HG03521 (cell line): Measurements from ENCODE around the gene KRTAP5-1.

Experiments used
- ATAC-seq: cut with Tn5 transposase; IDR thresholded peaks from one replicate; pipeline ENCODE4 v1.9.1; 2021; ENCODE audit warnings: mild to moderate bottlenecking, moderate library complexity; ENCODE audit not compliant: unreplicated experiment

Gene KRTAP5-1

DNA sequence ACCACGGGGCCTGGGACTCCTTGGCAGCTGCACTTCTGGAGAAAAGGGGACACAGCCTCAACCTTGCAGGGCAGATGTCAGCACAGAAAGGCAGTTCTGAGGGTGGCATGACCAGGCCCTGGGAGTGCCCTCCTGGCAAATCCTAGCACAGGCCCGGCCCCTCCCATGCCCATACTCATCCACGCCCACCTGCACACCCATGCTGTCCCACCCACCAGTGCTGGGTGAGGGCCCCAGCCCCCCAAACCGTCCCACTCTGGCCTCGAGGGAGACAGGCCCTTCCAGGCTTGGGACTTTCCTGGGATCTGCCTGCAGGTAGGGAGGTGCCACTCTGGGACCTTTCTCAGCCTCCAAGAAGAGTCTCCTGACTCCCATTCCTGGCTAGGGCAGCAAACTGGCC is 23.1 kb downstream of the KRTAP5-1 start:
- ATAC-seq: no peak

DNA sequence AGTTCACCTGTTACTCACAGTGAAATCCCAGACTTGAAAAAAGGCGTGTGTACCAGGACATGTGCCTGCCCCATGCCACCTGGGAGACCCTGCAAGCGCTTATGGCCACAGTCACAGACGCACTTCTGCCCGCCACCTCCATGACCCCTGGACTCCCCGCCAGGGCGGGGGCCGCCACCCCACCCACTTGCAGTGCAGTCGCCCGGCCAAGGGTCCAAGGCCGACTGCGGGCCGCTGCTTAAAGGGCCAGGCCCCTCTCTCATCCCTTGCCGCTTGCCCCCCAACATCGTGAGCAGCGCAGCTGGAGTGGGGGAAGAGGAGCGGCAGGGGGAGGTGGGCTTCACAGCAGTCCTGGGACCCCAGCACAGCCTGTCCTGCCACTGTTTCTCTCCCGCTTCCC is 23.8 kb downstream of the KRTAP5-1 start:
- no peak for ATAC-seq

GRCh38 chr11:1560649-1561251 is 24.3 kb downstream of the KRTAP5-1 start:
- ATAC-seq: no peak

DNA sequence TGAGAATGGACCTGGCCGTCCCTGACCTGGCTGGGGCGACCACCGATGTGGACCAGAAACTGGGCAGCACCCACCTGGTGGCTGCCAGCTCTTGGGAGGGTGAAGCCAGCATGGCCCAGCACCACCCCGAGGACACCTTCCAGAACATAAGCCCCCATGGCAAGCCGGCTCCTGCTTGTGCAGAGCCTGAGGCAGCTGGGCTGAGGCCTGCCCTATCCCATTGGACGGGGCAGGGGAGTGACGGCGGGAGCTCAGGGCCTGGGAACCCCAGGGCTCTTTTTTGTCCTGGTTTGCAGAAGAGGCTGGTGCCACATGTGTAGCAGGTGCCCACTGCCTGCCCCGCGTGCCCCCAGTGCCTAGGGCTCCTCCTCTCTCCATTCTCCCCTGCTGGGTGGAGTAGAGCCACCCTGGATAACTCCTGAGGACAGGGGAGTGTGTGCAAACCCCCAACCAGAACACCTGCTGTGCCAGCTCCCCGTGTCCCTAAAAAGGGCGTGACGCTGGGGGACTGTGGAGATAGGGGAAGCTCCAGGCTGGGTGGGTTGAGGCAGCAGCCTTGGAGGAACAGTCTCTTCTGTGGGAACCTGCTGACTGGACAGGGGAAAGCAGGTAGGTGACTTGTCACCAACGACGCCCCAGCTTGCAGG is 25.0 kb downstream of the KRTAP5-1 start:
- no peak for ATAC-seq

GRCh38 chr11:1559111-1559951 is 25.8 kb downstream of the KRTAP5-1 start:
- ATAC-seq: no peak

DNA sequence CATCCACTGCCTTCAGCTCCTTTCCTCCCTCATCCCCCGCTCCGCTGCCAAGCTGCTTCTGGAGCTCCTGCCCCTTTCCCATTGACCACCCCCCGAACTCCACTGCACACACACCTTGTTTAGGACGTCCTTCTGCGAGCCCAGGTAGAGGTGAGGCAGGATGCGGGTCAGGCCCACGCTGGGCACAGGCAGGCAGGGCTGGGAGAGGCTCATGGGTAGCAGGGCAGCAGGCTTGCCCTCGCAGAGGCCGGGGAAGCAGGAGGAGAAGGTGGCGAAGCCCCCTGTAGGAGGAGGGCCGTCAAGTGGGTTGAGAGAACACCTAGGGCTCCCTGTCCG is 26.3 kb downstream of the KRTAP5-1 start:
- ATAC-seq: no peak

GRCh38 chr11:1557904-1558774 is 26.9 kb downstream of the KRTAP5-1 start:
- no peak for ATAC-seq

GRCh38 chr11:1557051-1557884 is 27.8 kb downstream of the KRTAP5-1 start:
- ATAC-seq: no peak

DNA sequence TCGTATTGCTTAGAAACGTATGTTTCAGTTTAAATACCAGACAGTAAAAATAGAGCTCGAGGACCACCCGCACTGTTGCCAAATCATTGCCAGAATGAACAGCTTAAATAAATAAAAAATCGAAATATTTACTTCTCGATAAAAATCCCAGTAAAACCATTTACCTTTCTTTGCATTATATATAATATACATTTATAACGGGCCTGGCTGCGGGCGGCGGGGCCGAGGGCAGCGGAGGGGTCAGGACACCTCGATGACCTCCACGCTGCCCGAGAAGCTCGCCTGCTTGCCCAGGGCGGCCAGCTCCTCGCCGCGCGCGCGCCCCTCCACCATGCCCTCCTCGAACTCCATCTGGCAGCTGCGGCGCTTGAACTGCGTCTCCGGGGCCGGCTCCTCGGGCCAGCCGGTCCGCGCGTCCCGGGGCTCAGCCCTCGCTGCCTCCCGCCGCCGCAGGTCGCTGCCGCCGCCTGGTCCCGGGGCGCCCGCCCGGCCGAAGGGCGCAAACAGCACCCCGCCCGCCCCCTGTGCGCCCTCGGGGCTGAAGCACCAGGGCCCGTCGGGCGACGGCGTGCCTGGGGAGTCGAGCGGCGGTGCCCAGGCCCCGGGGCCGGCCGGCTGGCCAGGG is 28.7 kb downstream of the KRTAP5-1 start:
- ATAC-seq: no peak

- ATAC-seq: no peak
Measured at GRCh38 chr11:1555713-1556153, 29.4 kb downstream of the KRTAP5-1 start.

DNA sequence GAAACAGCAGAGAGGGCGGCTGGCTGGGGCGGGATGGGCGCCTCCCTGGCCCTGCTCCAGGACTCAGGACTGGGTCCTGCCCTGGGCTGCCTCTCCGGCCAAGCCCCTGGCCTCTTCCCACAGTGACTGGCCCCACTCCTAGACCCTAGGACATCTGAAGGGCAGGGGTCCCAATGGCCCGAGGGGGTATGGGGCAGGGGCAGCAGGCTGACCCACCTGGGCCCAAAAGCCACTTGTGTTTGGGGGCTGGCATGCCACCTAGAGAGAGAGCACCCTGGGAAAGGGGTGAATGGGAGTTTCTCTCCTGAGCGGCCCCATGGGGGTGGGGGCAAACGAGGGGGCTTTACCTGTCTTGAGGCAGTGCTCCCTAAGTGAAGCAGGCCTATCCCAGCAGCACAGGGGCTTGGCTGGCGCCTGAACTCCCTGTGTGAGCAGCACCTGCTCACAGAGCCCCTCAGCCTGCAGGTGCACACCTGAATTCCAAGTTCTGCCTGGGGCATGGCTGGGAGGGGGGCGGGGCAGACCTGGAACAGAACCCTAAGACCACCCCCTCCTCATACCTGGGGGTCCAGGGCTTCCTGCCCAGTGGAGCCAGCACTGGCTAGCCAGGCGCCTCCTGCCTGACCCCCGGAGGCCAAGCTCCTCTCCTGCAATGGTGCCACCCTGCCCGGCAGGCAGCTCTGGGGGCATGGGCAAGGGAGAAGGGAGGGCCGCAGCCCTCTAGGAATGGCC is 29.9 kb downstream of the KRTAP5-1 start:
- no peak for ATAC-seq

DNA sequence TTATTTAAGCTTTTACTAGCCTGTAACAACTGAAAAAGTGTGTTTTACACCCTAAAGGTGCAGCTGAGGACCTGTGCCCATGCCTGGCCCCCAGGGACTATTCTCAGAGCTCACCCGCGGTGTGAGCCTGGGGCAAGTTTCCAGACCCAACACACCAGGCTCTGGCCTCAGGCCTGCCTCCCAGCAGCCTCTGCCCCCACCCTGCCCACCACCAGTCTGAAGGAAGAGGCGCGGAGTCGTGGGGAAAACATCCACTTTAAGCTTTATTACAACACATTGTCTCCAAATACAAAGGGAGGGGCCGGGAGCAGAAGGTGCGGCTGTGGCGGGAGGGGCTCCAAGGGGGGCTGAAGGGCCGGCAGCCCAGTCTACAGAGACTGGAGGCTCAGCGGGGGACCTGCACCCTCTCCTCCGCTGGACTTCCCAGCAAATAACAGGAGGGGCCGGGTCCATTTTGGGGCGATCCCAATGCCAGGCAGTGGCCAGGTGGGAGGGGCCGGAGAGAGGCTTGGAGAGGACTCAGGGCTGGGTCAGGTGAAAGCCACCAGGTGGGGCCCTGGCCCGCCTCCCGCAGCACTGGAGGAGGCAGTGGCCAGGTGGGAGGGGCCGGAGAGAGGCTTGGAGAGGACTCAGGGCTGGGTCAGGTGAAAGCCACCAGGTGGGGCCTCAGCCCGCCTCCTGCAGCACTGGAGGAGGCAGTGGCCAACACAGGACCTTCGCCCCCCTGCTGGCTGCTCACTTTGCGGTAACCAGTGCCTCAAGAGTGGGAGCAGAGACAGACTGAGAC is 31.1 kb downstream of the KRTAP5-1 start:
- ATAC-seq: no peak

GRCh38 chr11:1549338-1550330 is 35.4 kb downstream of the KRTAP5-1 start:
- ATAC-seq: no peak

- ATAC-seq: no peak
Measured at GRCh38 chr11:1548221-1549070, 36.6 kb downstream of the KRTAP5-1 start.

DNA sequence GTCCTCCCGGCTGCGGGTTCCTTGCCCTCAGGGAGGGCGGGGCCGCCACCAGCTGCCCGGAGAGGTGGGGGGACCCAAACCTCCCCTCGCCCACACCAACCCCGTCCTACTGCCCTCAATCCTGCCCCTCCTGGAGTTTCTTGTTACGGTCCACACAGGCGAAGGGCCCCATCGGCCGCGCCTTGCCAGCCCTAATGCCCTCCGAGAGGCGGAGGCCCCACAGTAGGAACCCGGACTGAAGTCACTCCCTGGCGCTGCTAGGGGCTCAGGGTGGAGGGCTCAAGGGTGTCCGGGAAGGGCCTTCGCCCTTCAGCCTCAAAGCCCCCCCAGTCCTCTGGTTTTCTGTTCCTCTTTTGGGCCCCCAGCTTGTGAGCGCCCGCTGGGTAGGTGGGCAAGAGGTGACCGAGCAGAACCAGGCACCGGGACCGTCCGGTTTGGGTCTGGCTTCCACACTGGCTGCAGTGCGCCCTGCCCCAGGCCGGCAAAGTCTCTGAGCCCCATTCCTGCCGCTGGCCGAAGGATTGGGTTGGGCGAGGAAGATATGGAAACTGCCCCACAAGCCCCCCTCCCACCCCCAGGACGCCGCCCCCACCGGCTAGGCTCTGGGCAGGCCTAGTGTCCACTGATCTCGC is 37.5 kb downstream of the KRTAP5-1 start:
- ATAC-seq: no peak
